Natural killer cell (primary cell): Measurements from ENCODE around the gene DPP4. TPM values are rescaled to one million over a fixed set of nuclear protein-coding genes. Genes with fewer than 3 reads are reported as not detected.
"Not testable (repeated sequence)": the region's sequence is repeated elsewhere in the genome, so short reads cannot be mapped to it uniquely, and the experiment has no call there.

ENCODE experiments used
- ATAC-seq, 3 donors: fragments of 150-1000 bp in 2 of 3; fragments of 200-7000 bp in 1 of 3; cut with Tn5 transposase; 1 replicate in 1 of 3; 2 replicates in 2 of 3; pipeline ENCODE4 v1.10.0; 2021; ENCODE audit warnings: mild to moderate bottlenecking in 2 of 3, moderate library complexity in 2 of 3
- DNase-seq, 2 donors: peaks; one replicate each; pipeline versions ENCODE4 v3.0.0 to v3.0.0-alpha.2; 2013 to 2021; ENCODE audit warnings: mixed read lengths in 1 of 2
- H3K27ac ChIP-seq: one replicate; pipeline ENCODE4 v1.5.1; 2013; ENCODE audit warnings: mild to moderate bottlenecking, low read length
- H3K27me3 ChIP-seq: one replicate; pipeline ENCODE4 v1.6.1; 2013; ENCODE audit warnings: low read length; ENCODE audit not compliant: control insufficient read depth, insufficient read depth
- H3K36me3 ChIP-seq: one replicate; pipeline ENCODE4 v1.6.1; 2013; ENCODE audit warnings: low read length; ENCODE audit not compliant: control insufficient read depth, insufficient read depth
- H3K4me1 ChIP-seq: one replicate; pipeline ENCODE4 v1.6.1; 2013; ENCODE audit warnings: low read length; ENCODE audit not compliant: control insufficient read depth, insufficient read depth
- H3K4me3 ChIP-seq: one replicate; pipeline ENCODE4 v1.5.1; 2013; ENCODE audit warnings: low read length
- H3K9me3 ChIP-seq: one replicate; pipeline ENCODE4 v1.6.1; 2013; ENCODE audit warnings: low read length; ENCODE audit not compliant: control insufficient read depth, insufficient read depth
- H3K27ac Mint-ChIP-seq, 2 donors: one replicate each; pipeline ENCODE4 v1.8.0; 2022; ENCODE audit warnings: mild to moderate bottlenecking in 2 of 2, mixed read lengths in 2 of 2, moderate library complexity in 1 of 2
- H3K27me3 Mint-ChIP-seq, 2 donors: one replicate each; pipeline ENCODE4 v1.8.0; 2022; ENCODE audit warnings: low read depth in 2 of 2, mixed read lengths in 2 of 2
- H3K36me3 Mint-ChIP-seq: one replicate; pipeline ENCODE4 v1.8.0; 2022; ENCODE audit warnings: mixed read lengths
- H3K4me1 Mint-ChIP-seq, 2 donors: one replicate each; pipeline ENCODE4 v1.8.0; 2022; ENCODE audit warnings: mixed read lengths in 2 of 2
- H3K4me3 Mint-ChIP-seq: one replicate; pipeline ENCODE4 v1.8.0; 2022; ENCODE audit warnings: mild to moderate bottlenecking, moderate library complexity, mixed read lengths
- H3K9me3 Mint-ChIP-seq, 2 donors: one replicate each; pipeline ENCODE4 v1.8.0; 2022; ENCODE audit warnings: mixed read lengths in 2 of 2
- WGBS: methylation state at CpG from one replicate; pipeline ENCODE4 v1.1.7; 2013; ENCODE audit warnings: missing lambda C conversion rate; ENCODE audit not compliant: insufficient coverage; 5-methylcytosine and 5-hydroxymethylcytosine counted together
- intact Hi-C: fragments of 100-400 bp; cut with micrococcal nuclease; formaldehyde crosslinking; loops from one replicate; pipeline ENCODE4 v1.14.2; 2022
- total RNA-seq, 4 donors: library from RNA; stranded (reverse); fragments of 120-200 nt in 1 of 4; gene quantifications; one replicate each; pipeline versions ENCODE4 v1.2.3 to v1.2.4, GENCODE V29; 2013 to 2022
- TF ChIP-seq, protein P1 (sequence below): fragments of 200-600 bp; IDR thresholded peaks from one replicate; pipeline ENCODE4 v1.8.0; 2022; ENCODE audit warnings: antibody characterized with exemption

Gene DPP4
- total RNA-seq, 3 donors from 2014 or later (not counting 1 experiment from before 2014, with no cell fraction given) = 1.8 to 2.3 (median 1.8) TPM

DNA sequence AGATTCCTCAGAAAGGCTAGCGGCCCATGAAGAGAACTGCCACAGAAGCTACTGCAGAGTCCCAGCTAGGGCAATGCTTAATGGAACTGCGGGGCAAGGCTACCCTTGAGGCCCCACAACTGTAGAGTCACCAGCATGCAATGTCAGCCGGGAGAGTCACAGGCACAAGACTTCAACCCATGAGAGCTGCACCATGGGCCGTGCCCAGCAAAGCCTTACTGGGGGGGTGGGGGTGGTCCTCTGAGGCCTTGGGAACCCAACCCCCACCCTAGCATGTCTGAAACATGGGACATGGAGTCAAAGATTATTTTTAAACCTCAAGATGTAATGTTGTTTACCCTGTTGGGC is 20.2 kb downstream of the DPP4 start:
- Mint-ChIP-seq H3K9me3 (peaks cover 0 to 2% of the 10 kb centered on the region in 2 donors), H3K36me3 (no peaks in the 10 kb centered on the region), H3K27me3 (no peaks in the 10 kb centered on the region), H3K4me3 (no peak overlapping the region), H3K27ac (no peak overlapping the region), H3K4me1 (peaks cover 0 to 5% of the 10 kb centered on the region in 2 donors)
- TF ChIP-seq, protein P1, sequence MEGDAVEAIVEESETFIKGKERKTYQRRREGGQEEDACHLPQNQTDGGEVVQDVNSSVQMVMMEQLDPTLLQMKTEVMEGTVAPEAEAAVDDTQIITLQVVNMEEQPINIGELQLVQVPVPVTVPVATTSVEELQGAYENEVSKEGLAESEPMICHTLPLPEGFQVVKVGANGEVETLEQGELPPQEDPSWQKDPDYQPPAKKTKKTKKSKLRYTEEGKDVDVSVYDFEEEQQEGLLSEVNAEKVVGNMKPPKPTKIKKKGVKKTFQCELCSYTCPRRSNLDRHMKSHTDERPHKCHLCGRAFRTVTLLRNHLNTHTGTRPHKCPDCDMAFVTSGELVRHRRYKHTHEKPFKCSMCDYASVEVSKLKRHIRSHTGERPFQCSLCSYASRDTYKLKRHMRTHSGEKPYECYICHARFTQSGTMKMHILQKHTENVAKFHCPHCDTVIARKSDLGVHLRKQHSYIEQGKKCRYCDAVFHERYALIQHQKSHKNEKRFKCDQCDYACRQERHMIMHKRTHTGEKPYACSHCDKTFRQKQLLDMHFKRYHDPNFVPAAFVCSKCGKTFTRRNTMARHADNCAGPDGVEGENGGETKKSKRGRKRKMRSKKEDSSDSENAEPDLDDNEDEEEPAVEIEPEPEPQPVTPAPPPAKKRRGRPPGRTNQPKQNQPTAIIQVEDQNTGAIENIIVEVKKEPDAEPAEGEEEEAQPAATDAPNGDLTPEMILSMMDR = no peak
- no peak overlapping the region for H3K27ac ChIP-seq
- peaks cover 7% of the 10 kb centered on the region for H3K4me1 ChIP-seq
- no peak overlapping the region for H3K4me3 ChIP-seq
- H3K27me3 ChIP-seq = no peaks in the 10 kb centered on the region
- ATAC-seq (no peak), DNase-seq (no peak)
- no peaks in the 10 kb centered on the region for H3K36me3 ChIP-seq
- no peaks in the 10 kb centered on the region for H3K9me3 ChIP-seq
- WGBS = 95% methylated on average over 3 of the region's 4 CpGs
- intact Hi-C loops = no loop called here

DNA sequence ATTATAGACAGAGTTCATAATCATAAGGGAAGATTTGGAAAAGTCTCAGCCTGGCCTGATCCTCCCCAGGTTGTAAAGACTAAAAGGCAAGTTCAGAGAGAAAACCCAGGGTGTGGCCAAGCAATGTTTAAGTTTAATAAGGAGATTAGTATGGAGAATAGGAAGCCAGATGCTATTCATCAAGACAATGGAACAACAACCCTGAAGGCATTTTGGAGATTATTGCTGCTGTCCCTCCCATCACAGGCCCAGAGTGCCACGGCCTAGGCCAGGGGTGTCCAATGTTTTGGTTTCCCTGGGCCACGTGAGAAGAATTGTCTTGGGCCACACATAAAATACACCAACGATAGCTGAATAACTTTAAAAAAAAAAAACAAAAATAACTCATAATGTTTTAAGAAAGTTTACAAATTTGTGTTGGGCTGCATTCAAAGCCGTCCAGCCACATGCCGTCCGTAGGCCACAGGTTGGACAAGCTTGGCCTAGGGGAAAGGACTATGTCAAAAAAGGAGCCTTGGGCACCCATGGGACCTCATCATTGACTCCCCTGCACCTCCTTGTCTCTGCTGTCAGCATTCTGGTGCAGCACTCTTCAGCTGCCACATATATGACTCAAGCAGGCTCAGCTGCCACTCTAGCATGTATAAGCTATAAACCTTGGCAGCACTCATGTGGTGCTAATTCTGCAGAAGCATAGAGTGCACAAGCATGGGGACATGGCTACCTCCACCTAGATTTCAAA is 20.8 kb downstream of the DPP4 start:
- Mint-ChIP-seq H3K4me1 (peaks cover 0 to 5% of the 10 kb centered on the region in 2 donors), H3K9me3 (peaks cover 0 to 2% of the 10 kb centered on the region in 2 donors), H3K27ac (no peak overlapping the region), H3K4me3 (no peak overlapping the region), H3K27me3 (no peaks in the 10 kb centered on the region), H3K36me3 (no peaks in the 10 kb centered on the region)
- intact Hi-C loops = no loop called here
- 93% methylated on average over 6 of the region's 6 CpGs for WGBS
- no peak overlapping the region for H3K27ac ChIP-seq
- peaks cover 7% of the 10 kb centered on the region for H3K4me1 ChIP-seq
- no peaks in the 10 kb centered on the region for H3K36me3 ChIP-seq
- no peaks in the 10 kb centered on the region for H3K27me3 ChIP-seq
- no peak for DNase-seq
- TF ChIP-seq, protein P1 = no peak
- no peak overlapping the region for H3K4me3 ChIP-seq
- ATAC-seq = no peak
- H3K9me3 ChIP-seq = no peaks in the 10 kb centered on the region

DNA sequence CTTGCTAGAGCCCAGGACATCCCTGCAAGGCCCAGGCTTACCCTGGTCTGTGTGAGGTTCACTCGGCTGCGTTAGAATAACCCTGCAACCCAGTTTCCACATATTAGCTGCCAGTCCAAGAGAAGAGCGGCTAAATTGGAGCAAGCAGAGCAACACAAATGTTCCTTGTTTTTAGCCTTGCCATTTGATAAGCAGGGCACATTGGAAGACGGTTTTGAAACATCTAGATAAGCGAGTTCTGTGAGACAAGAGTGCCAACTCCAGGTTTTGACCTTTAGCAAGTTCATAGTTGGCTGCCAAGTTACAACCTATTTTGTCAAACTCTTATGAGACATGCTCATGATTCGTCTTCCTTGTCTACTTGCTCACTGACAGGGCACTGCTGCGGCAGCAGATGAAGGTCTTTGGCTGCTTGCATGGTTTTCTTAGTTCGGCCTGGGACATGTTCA is 23.5 kb downstream of the DPP4 start:
- intact Hi-C loops = no loop called here
- no peak for DNase-seq
- ATAC-seq = no peak
- WGBS = 91% methylated on average over 8 of the region's 8 CpGs
- Histone ChIP-seq H3K27ac (no peak overlapping the region), H3K36me3 (no peaks in the 10 kb centered on the region), H3K4me3 (no peak overlapping the region), H3K4me1 (peaks cover 3% of the 10 kb centered on the region), H3K27me3 (no peaks in the 10 kb centered on the region), H3K9me3 (no peaks in the 10 kb centered on the region)
- H3K4me1 Mint-ChIP-seq = no peaks in the 10 kb centered on the region
- H3K36me3 Mint-ChIP-seq = no peaks in the 10 kb centered on the region
- TF ChIP-seq, protein P1 = no peak
- no peak overlapping the region for H3K27ac Mint-ChIP-seq
- H3K27me3 Mint-ChIP-seq = no peaks in the 10 kb centered on the region
- no peak overlapping the region for H3K4me3 Mint-ChIP-seq
- H3K9me3 Mint-ChIP-seq = no peaks in the 10 kb centered on the region

DNA sequence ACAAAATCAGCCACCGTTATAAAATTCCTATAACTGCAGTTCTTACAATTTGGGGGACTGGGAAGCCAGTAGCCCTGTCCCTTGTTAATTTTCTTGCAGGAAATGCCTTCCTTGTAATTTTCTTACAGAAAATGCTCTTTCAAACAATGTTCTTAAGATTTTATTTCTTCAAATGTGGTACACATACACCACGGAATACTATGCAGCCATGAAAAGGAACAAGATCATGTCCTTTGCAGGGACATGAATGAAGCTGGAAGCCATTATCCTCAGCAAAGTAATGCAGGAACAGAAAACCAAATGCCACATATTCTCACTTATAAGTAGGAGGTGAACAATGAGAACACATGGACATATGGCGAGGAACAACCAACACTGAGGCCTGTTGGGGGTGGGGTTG is 24.9 kb downstream of the DPP4 start:
- DNase-seq, H3K4me1 Mint-ChIP-seq, H3K36me3 ChIP-seq, H3K9me3 ChIP-seq, H3K27ac ChIP-seq, H3K27me3 ChIP-seq, H3K27me3 Mint-ChIP-seq, H3K4me3 Mint-ChIP-seq, H3K36me3 Mint-ChIP-seq, H3K9me3 Mint-ChIP-seq, H3K4me3 ChIP-seq, H3K4me1 ChIP-seq, ATAC-seq, H3K27ac Mint-ChIP-seq, intact Hi-C loops: not testable (repeated sequence)
- 100% methylated on average over 3 of the region's 3 CpGs for WGBS
